ENCODE measurements around the gene KLC3.

DNA sequence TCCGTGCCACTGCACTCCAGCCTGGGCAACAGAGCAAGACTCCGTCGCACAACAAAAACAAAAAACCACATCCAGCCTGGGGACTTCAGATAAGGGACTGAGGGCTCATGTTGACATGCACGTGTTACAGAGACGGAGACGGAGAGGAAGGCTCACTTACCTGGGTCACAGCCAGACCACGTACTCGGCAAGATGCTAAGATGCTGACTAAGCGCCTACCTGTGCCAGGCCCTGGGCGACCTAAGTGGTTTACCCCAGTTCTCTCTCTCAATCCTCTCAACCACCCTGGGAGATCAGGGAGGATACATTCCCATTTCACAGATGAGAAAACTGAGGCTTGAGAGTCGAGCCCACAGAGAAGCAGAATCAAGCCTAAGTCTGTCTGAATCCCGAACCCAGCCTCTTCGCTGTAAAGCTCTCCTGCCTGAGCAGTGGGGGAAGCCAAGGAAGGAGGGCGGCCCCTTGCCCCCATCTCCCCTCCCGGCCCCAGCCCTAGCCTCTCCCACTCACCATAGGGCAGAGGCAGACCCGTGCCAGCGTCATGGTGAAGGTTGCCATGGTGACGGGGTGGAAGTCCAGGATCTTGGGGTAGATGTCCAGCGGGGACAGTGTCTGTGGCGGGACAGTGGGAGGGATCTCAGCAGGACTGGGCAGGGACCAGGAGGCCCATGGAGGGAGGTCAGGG lies 16.4 kb downstream of the KLC3 start:
- TF ChIP-seq ARNTL (CRISPR knock-in tag; IDR thresholded peaks at IDR 0.05; ENCODE audit: borderline replicate concordance, low read depth) (no peak), ZFP3 (CRISPR knock-in tag; IDR thresholded peaks at IDR 0.05) (no peak), ZNF565 (CRISPR knock-in tag; conservative IDR thresholded peaks at IDR 0.05; ENCODE audit: low read depth) (no peak), TSHZ2 (CRISPR knock-in tag; IDR thresholded peaks at IDR 0.05) (no peak), ZC3H10 (CRISPR knock-in tag; IDR thresholded peaks at IDR 0.05) (no peak), TCF4 (CRISPR knock-in tag; IDR thresholded peaks at IDR 0.05; ENCODE audit: borderline replicate concordance) (no peak), RARB (CRISPR knock-in tag; IDR thresholded peaks at IDR 0.05) (no peak), POU6F1 (CRISPR knock-in tag; IDR thresholded peaks at IDR 0.05; ENCODE audit: borderline replicate concordance, low read depth) (no peak), ZNF8 (CRISPR knock-in tag; IDR thresholded peaks at IDR 0.05) (no peak)
- TF ChIP-seq, protein P1, sequence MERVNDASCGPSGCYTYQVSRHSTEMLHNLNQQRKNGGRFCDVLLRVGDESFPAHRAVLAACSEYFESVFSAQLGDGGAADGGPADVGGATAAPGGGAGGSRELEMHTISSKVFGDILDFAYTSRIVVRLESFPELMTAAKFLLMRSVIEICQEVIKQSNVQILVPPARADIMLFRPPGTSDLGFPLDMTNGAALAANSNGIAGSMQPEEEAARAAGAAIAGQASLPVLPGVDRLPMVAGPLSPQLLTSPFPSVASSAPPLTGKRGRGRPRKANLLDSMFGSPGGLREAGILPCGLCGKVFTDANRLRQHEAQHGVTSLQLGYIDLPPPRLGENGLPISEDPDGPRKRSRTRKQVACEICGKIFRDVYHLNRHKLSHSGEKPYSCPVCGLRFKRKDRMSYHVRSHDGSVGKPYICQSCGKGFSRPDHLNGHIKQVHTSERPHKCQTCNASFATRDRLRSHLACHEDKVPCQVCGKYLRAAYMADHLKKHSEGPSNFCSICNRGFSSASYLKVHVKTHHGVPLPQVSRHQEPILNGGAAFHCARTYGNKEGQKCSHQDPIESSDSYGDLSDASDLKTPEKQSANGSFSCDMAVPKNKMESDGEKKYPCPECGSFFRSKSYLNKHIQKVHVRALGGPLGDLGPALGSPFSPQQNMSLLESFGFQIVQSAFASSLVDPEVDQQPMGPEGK (CRISPR knock-in tag; IDR thresholded peaks at IDR 0.05; ENCODE audit: borderline replicate concordance), result no peak

Measured in SK-N-SH treated with all-trans-retinoic acid at 6 μM for 48 hours (cell line).